ENCODE results near the gene EIPR1. TPM values are rescaled to one million over a fixed set of nuclear protein-coding genes. Genes with fewer than 3 reads are reported as not detected.

EIPR1 gene
- polyA plus RNA-seq, 2 of the 4 experiments (the other 2 are of a cell fraction): 55.0 to 65.0 TPM

GRCh38 chr2:3303583-3304406 is 73.8 kb downstream of the EIPR1 start (continued):
- TF ChIP-seq JUN (IDR thresholded peaks at IDR 0.05): peak in 1 of 2 experiments; percentile 22; a peak in 1 of 5 replicates
- peak; percentile 55; the same call in 1 of the 2 replicates for TF ChIP-seq E2F6 (IDR thresholded peaks at IDR 0.05; ENCODE audit: borderline replicate concordance, low read depth)

GRCh38 chr2:3302751-3303582 is 74.7 kb downstream of the EIPR1 start:
- Histone ChIP-seq H3K4me3 (peak overlapping the region; percentile 18; the same call in 2 of the 3 replicates), H3K4me2 (peak overlapping the region; percentile 64), H3K4me1 (peaks cover 4% of the 10 kb centered on the region; the same call in 1 of the 3 replicates), H3K27ac (peak overlapping the region; percentile 48 to 85), H3K9me3 (no peaks in the 10 kb centered on the region)
- ChIA-PET CTCF (interaction anchor here (0.8 to 1.7 kb wide), 14 partner anchors 9 to 302 kb away, joined by 3 to 7 read pairs (median 4); no protein-coding TSS in a partner anchor), POLR2A (interaction anchor here (1.4 kb wide), 1 partner anchor 132 kb away, joined by 3 read pairs; no protein-coding TSS in a partner anchor)
- FAIRE-seq: no peak
- DNase-seq (ENCODE audit: low read depth in 1 of 2, low spot score in 1 of 2): no peak
- TF ChIP-seq NPAS2 (CRISPR knock-in tag; IDR thresholded peaks at IDR 0.05; ENCODE audit: borderline replicate concordance): no peak
- no peak for TF ChIP-seq SREBF2 (IDR thresholded peaks at IDR 0.05)
- TF ChIP-seq, protein P1, sequence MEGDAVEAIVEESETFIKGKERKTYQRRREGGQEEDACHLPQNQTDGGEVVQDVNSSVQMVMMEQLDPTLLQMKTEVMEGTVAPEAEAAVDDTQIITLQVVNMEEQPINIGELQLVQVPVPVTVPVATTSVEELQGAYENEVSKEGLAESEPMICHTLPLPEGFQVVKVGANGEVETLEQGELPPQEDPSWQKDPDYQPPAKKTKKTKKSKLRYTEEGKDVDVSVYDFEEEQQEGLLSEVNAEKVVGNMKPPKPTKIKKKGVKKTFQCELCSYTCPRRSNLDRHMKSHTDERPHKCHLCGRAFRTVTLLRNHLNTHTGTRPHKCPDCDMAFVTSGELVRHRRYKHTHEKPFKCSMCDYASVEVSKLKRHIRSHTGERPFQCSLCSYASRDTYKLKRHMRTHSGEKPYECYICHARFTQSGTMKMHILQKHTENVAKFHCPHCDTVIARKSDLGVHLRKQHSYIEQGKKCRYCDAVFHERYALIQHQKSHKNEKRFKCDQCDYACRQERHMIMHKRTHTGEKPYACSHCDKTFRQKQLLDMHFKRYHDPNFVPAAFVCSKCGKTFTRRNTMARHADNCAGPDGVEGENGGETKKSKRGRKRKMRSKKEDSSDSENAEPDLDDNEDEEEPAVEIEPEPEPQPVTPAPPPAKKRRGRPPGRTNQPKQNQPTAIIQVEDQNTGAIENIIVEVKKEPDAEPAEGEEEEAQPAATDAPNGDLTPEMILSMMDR (IDR thresholded peaks at IDR 0.05): no peak
- no peak for TF ChIP-seq ZNF302 (CRISPR knock-in tag; IDR thresholded peaks at IDR 0.05)
- WGBS (ENCODE audit: missing lambda C conversion rate): 75% methylated on average over 25 of the region's 25 CpGs
- peak; percentile 46 to 61; a peak in 5 of 6 replicates for ATAC-seq

DNA sequence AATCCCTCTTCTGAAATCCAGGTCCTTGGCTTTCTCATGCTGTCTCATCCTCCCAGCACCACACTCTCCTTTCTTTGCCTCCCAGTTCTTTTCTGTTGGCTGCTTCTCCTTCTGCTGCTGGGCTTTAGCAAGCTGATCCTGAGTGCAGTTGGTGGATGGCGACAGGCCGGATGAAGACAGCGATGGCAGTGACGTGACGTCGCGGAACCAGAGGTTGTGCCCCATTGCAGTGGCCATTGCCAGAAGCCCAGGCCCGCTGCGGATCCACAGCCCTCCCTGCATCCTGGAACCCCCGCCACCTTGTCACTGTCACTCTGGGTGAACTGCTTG is 75.2 kb downstream of the EIPR1 start:
- TF ChIP-seq NFE2L2 (conservative IDR thresholded peaks at IDR 0.05; ENCODE audit: low read length) (no peak), HMGXB4 (CRISPR knock-in tag; IDR thresholded peaks at IDR 0.05; ENCODE audit: borderline replicate concordance) (no peak), ZSCAN20 (CRISPR knock-in tag; IDR thresholded peaks at IDR 0.05) (no peak), ZFP36 (IDR thresholded peaks at IDR 0.05; ENCODE audit: borderline replicate concordance, partially characterized antibody) (no peak), ZC3H11A (IDR thresholded peaks at IDR 0.05) (no peak), NPAS2 (CRISPR knock-in tag; IDR thresholded peaks at IDR 0.05; ENCODE audit: borderline replicate concordance) (no peak), ESRRA (IDR thresholded peaks at IDR 0.05; ENCODE audit: borderline replicate concordance, low read length) (no peak), PHF8 (IDR thresholded peaks at IDR 0.05; ENCODE audit: borderline replicate concordance, low read depth) (no peak), RARB (CRISPR knock-in tag; IDR thresholded peaks at IDR 0.05) (no peak), HEYL (CRISPR knock-in tag; IDR thresholded peaks at IDR 0.05) (no peak), BCL3 (IDR thresholded peaks at IDR 0.05) (no peak)
- ATAC-seq (no peak), FAIRE-seq (no peak), DNase-seq (ENCODE audit: low read depth in 1 of 2, low spot score in 1 of 2) (no peak)
- Histone ChIP-seq H3K27ac (no peak overlapping the region), H3K4me1 (peaks cover 4% of the 10 kb centered on the region; the same call in 1 of the 3 replicates), H3K4me3 (no peak overlapping the region), H3K9me3 (no peaks in the 10 kb centered on the region), H3K4me2 (no peak overlapping the region)
- 97% methylated on average over 10 of the region's 10 CpGs for WGBS (ENCODE audit: missing lambda C conversion rate)
- ChIA-PET CTCF (interaction anchor here (1.0 to 1.7 kb wide), 2 partner anchors 9 to 10 kb away, joined by 3 to 4 read pairs; no protein-coding TSS in a partner anchor), POLR2A (no interaction called here)
